NT2/D1 (cell line): ENCODE results near the gene FAM174B.

Experiments used
- SUZ12 ChIP-seq: IDR thresholded peaks from 2 replicates; pipeline ENCODE4 v1.6.1; 2011; ENCODE audit not compliant: insufficient read length, insufficient read depth; ENCODE audit errors: extremely low read depth
- YY1 ChIP-seq: IDR thresholded peaks from 2 replicates; pipeline ENCODE4 v1.6.1; 2011; ENCODE audit not compliant: insufficient read length, insufficient read depth
- ZNF274 ChIP-seq: IDR thresholded peaks from 2 replicates; pipeline ENCODE4 v1.6.1; 2011; ENCODE audit warnings: mild to moderate bottlenecking, low read depth, low read length

DNA sequence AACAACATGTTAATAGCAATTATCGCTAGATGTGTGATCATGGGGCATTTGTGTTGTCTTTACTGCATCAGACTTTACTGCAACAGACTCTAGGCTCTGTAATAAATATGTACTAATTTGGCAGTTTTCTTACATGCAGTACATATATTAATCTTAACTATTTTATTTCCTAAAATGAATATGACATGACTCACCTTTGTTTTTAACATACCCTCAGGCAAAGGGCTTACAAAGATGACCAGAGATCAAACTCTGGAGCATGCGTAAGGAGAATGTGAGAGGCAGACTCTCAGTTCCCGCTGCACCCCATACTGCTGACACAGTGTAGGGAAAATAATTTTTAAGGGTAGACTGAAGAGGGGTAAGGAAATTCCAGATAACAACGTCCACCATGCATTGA, 7.2 kb upstream of the FAM174B start:
- TF ChIP-seq YY1 (no peak), ZNF274 (no peak), SUZ12 (no peak)
